PC-9 (cell line): Measurements from ENCODE around the gene STUM.

Experiments
- EZH2 ChIP-seq: fragments of 200-600 bp; sonication (generic); IDR thresholded peaks from 2 replicates; pipeline ENCODE4 v1.8.0; 2017; ENCODE audit warnings: antibody characterized with exemption, low read depth
- TF ChIP-seq, protein P1 (sequence below): fragments of 200-600 bp; sonication (generic); conservative IDR thresholded peaks from 2 replicates; pipeline ENCODE4 v1.6.1; 2017; ENCODE audit warnings: mixed run types, antibody characterized with exemption, mild to moderate bottlenecking, moderate library complexity

- TF ChIP-seq, protein P1, sequence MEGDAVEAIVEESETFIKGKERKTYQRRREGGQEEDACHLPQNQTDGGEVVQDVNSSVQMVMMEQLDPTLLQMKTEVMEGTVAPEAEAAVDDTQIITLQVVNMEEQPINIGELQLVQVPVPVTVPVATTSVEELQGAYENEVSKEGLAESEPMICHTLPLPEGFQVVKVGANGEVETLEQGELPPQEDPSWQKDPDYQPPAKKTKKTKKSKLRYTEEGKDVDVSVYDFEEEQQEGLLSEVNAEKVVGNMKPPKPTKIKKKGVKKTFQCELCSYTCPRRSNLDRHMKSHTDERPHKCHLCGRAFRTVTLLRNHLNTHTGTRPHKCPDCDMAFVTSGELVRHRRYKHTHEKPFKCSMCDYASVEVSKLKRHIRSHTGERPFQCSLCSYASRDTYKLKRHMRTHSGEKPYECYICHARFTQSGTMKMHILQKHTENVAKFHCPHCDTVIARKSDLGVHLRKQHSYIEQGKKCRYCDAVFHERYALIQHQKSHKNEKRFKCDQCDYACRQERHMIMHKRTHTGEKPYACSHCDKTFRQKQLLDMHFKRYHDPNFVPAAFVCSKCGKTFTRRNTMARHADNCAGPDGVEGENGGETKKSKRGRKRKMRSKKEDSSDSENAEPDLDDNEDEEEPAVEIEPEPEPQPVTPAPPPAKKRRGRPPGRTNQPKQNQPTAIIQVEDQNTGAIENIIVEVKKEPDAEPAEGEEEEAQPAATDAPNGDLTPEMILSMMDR = no peak
- no peak for TF ChIP-seq EZH2
Measured at GRCh38 chr1:226627050-226627755, 78.6 kb downstream of the STUM start.
